ENCODE results near the gene P2RX5.

The P2RX5 gene

GRCh38 chr17:3679531-3680126 lies 16.3 kb downstream of the P2RX5 start:
- DNase-seq: no peak

GRCh38 chr17:3678821-3679530 lies 17.0 kb downstream of the P2RX5 start:
- no peak for DNase-seq

GRCh38 chr17:3678095-3678820 lies 17.7 kb downstream of the P2RX5 start:
- no peak for DNase-seq

GRCh38 chr17:3675886-3676285 lies 20.1 kb downstream of the P2RX5 start:
- no peak for DNase-seq

GRCh38 chr17:3672571-3672970 lies 23.4 kb downstream of the P2RX5 start:
- DNase-seq: no peak

GRCh38 chr17:3669548-3669947 lies 26.4 kb downstream of the P2RX5 start:
- DNase-seq: no peak

GRCh38 chr17:3669085-3669347 lies 26.9 kb downstream of the P2RX5 start:
- DNase-seq: no peak

GRCh38 chr17:3668279-3669084 lies 27.5 kb downstream of the P2RX5 start, which contains the start of the genes EMC6 and TAX1BP3:
TSS of gene EMC6 (plus strand) at chr17:3668812. CDS start at chr17:3669147, 335 bp downstream.
TSS of gene TAX1BP3 (minus strand) at chr17:3668578. CDS start at chr17:3668526, 52 bp downstream.
- DNase-seq: peak; percentile 97 to 99

GRCh38 chr17:3667366-3668278 lies 28.3 kb downstream of the P2RX5 start:
- peak in 1 of 2 experiments; percentile 7 for DNase-seq

GRCh38 chr17:3666516-3666915 lies 29.4 kb downstream of the P2RX5 start:
- DNase-seq: no peak

- no peak for DNase-seq
Observed at GRCh38 chr17:3665834-3666233, 30.1 kb downstream of the P2RX5 start.

- DNase-seq: no peak
Observed at GRCh38 chr17:3663102-3664011, 32.6 kb downstream of the P2RX5 start.

GRCh38 chr17:3660311-3660891 lies 35.6 kb downstream of the P2RX5 start:
- DNase-seq: no peak

GRCh38 chr17:3659541-3660111 lies 36.3 kb downstream of the P2RX5 start:
- no peak for DNase-seq

- no peak for DNase-seq
Observed at GRCh38 chr17:3658784-3659449, 37.0 kb downstream of the P2RX5 start.

GRCh38 chr17:3657874-3658783 lies 37.8 kb downstream of the P2RX5 start:
- DNase-seq: no peak

GRCh38 chr17:3657588-3657869 lies 38.4 kb downstream of the P2RX5 start:
- no peak for DNase-seq

- no peak for DNase-seq
Observed at GRCh38 chr17:3656755-3657587, 39.0 kb downstream of the P2RX5 start.

Data from stimulated activated CD4-positive, alpha-beta T cell treated with anti-CD3 and anti-CD28 coated beads, Interleukin-4, amount 100 ng/mL, for 4 hours (primary cell).